PFSK-1 (cell line): ENCODE results near the gene FSHR.

Source experiments
- FOXP2 ChIP-seq: optimal IDR thresholded peaks from 2 replicates; pipeline ENCODE3; 2011; ENCODE audit warnings: borderline replicate concordance, control low read depth, inconsistent platforms; ENCODE audit not compliant: insufficient read depth; ENCODE audit errors: extremely low read length, extremely low read depth
- POLR2AphosphoS5 ChIP-seq: IDR thresholded peaks from 2 replicates; pipeline ENCODE4 v1.6.1; 2012; ENCODE audit warnings: low read depth, mild to moderate bottlenecking, control low read depth, low read length, moderate library complexity
- SIN3A ChIP-seq: IDR thresholded peaks from 2 replicates; pipeline ENCODE4 v1.6.1; 2012; ENCODE audit warnings: mild to moderate bottlenecking, low read length, moderate library complexity, borderline replicate concordance; ENCODE audit not compliant: insufficient read depth
- TAF1 ChIP-seq: IDR thresholded peaks from 2 replicates; pipeline ENCODE4 v1.6.1; 2012; ENCODE audit warnings: low read length, control low read depth, borderline replicate concordance; ENCODE audit not compliant: insufficient read depth
- TF ChIP-seq, protein P1 (sequence below), 2 experiments: IDR thresholded peaks; 2 replicates each; pipeline versions ENCODE4 v1.6.1 to v1.8.0; 2011 to 2012; ENCODE audit warnings: low read depth in 2 of 2, low read length in 2 of 2, control low read depth in 1 of 2, inconsistent platforms in 1 of 2, mild to moderate bottlenecking in 1 of 2, moderate library complexity in 1 of 2; ENCODE audit not compliant: insufficient read depth in 1 of 2

FSHR gene

DNA sequence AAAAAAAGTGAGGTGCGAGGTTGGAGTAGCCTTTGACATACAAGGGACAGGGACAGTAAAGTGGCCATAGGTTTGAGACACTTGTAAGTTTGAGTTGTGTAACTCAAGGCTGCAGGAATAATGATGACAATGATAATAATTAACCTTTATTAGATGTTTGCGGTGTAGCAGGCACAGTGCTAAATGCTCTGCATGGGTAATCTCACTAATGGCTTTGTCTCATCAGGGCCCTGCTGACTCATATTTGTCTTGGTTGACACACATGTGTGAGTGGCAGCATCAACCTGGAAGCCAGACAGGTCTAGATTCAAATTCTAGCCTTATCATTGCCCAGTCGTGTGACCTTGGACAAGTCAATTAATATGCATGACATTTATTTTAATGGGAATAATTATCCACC, 126.2 kb downstream of the FSHR start:
- TF ChIP-seq FOXP2 (no peak), TAF1 (no peak), SIN3A (no peak), POLR2AphosphoS5 (no peak)
- TF ChIP-seq, protein P1, sequence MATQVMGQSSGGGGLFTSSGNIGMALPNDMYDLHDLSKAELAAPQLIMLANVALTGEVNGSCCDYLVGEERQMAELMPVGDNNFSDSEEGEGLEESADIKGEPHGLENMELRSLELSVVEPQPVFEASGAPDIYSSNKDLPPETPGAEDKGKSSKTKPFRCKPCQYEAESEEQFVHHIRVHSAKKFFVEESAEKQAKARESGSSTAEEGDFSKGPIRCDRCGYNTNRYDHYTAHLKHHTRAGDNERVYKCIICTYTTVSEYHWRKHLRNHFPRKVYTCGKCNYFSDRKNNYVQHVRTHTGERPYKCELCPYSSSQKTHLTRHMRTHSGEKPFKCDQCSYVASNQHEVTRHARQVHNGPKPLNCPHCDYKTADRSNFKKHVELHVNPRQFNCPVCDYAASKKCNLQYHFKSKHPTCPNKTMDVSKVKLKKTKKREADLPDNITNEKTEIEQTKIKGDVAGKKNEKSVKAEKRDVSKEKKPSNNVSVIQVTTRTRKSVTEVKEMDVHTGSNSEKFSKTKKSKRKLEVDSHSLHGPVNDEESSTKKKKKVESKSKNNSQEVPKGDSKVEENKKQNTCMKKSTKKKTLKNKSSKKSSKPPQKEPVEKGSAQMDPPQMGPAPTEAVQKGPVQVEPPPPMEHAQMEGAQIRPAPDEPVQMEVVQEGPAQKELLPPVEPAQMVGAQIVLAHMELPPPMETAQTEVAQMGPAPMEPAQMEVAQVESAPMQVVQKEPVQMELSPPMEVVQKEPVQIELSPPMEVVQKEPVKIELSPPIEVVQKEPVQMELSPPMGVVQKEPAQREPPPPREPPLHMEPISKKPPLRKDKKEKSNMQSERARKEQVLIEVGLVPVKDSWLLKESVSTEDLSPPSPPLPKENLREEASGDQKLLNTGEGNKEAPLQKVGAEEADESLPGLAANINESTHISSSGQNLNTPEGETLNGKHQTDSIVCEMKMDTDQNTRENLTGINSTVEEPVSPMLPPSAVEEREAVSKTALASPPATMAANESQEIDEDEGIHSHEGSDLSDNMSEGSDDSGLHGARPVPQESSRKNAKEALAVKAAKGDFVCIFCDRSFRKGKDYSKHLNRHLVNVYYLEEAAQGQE (IDR thresholded peaks at IDR 0.05; ENCODE audit: insufficient read depth in 1 of 2, low read depth in 2 of 2, low read length in 2 of 2) = no peak

DNA sequence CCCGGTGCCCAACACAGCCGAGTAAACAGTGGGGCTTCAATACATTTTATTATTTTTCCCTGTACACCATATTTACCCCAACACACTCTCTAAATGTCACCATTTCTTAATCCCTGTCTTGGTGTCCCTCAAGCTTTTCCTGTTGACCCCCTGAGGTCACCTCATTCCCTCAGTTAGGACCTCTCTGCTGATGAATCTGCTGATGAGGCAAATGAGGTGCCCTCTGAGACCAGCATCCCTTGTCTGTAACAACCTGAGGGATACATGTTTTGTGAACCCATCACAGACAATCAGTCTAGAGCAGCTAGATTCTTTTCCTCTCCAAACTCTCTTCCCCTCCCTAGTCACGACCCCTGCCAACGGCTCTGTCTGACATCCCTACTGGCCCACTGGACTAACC, 127.6 kb downstream of the FSHR start:
- TF ChIP-seq FOXP2 (no peak), SIN3A (no peak), POLR2AphosphoS5 (no peak), TAF1 (no peak)
- TF ChIP-seq, protein P1 (IDR thresholded peaks at IDR 0.05; ENCODE audit: insufficient read depth in 1 of 2, low read depth in 2 of 2, low read length in 2 of 2) = no peak

DNA sequence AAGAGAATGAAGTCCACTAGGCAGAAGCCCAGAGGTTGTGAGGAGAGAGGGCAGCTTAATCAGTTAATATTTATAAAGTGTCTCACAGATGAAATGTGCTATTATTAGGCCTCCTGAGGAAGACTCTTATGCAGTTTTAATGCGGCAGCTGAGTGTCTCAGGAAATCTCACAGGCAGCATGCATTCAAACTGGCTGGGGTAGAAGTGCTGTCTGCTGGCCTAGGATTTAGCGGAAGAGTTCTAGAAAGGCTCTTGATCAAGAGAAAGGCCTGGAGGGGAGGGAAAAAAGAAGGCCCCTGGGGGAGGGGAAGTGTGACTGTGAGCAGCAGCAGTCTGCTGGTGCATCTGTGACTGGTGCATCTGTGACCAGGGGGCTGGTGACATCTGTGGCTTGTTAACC, 133.0 kb downstream of the FSHR start:
- TF ChIP-seq POLR2AphosphoS5 = no peak
- TF ChIP-seq, protein P1 (IDR thresholded peaks at IDR 0.05; ENCODE audit: insufficient read depth in 1 of 2, low read depth in 2 of 2, low read length in 2 of 2) = no peak
- no peak for TF ChIP-seq FOXP2
- no peak for TF ChIP-seq TAF1
- TF ChIP-seq SIN3A = no peak

DNA sequence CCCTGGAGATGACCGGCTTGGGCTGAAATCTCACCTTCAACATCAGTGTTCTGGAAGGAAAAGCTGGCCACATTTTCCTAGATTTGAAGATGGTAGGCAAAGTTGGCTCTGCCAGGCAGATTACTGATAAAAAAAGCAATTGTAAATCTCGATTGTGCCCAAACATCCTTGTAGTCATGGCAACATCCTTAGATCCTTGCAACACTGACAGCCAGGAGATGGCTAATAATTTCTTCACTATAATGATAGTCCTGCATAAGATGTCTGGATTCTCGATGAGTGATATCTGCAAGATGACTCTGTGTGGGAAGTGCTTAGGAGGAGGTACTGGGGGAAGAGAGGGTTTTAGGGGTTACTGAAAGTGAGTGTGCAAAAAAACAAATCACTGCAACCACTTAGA, 149.1 kb downstream of the FSHR start:
- TF ChIP-seq TAF1 = no peak
- no peak for TF ChIP-seq POLR2AphosphoS5
- no peak for TF ChIP-seq SIN3A
- no peak for TF ChIP-seq FOXP2
- TF ChIP-seq, protein P1 (IDR thresholded peaks at IDR 0.05; ENCODE audit: insufficient read depth in 1 of 2, low read depth in 2 of 2, low read length in 2 of 2) = no peak

DNA sequence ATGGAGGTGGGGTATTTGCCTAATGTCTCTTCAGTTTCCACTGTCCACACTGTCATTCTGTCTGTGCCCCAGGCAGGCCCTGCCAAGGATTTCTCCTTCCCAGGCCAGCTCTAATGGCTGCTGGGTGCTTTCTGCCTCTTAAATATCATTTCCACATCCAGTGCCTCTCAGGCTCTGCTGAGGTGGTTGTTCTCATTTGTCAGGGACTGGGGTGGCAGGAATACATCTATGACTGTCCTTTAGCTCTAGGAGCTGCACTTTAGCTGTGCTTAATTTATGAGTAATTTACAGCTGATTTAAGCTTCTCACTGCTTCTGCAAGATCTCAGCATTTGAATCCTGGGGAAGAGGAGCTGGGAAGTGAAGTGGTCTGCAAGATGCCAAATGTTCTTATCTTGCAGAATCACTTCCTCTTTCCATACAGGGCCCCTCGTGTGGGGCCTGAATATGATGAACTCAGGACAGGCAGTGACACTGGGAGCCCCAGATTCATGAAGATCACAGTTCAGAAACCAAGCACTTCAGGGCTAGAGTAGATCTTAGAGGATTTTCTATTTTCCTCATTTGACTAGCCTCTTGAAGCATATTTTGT, 150.2 kb downstream of the FSHR start:
- TF ChIP-seq SIN3A (no peak), POLR2AphosphoS5 (no peak), TAF1 (no peak)

DNA sequence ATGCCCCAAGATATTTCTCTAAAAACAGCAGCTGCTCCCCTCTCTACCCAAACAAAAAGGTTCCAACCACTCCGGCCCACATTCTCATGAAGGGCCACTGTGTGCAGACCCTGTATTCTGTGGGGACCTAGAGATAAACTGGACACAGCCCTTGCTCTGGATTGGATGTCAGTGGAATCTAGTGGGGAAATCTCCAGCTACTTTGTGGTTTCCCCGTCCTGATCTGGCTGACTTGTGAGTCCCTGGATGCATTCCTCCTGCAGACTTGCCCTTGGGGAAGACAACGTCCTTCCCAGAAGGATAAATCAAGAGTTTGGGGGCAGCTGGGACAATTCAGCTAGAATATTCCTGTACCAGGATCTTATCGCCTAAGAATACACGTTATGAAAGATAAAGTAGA, 151.1 kb downstream of the FSHR start:
- TF ChIP-seq FOXP2 (no peak), POLR2AphosphoS5 (no peak), TAF1 (no peak), SIN3A (no peak)
- TF ChIP-seq, protein P1 (IDR thresholded peaks at IDR 0.05; ENCODE audit: insufficient read depth in 1 of 2, low read depth in 2 of 2, low read length in 2 of 2) = no peak
